ENCODE data around the gene REG4. TPM values are rescaled to one million over a fixed set of nuclear protein-coding genes. Genes with fewer than 3 reads are reported as not detected.

The REG4 gene
- total and polyA plus RNA-seq, 8 donors, result not detected

GRCh38 chr1:119758584-119758983, 52.7 kb downstream of the REG4 start:
- Histone ChIP-seq H3K36me3 (no peaks in the 10 kb centered on the region), H3K27ac (no peak overlapping the region), H3K9me3 (no peaks in the 10 kb centered on the region), H3K4me1 (no peaks in the 10 kb centered on the region), H3K27me3 (no peaks in the 10 kb centered on the region), H3K4me3 (no peak overlapping the region)
- TF ChIP-seq CTCF (IDR thresholded peaks at IDR 0.05), result no peak
- ATAC-seq (no peak), DNase-seq (no peak)
- intact Hi-C loops (cut with DNase I), result no loop called here

GRCh38 chr1:119752592-119752991, 58.7 kb downstream of the REG4 start:
- Histone ChIP-seq H3K4me1 (no peaks in the 10 kb centered on the region), H3K27me3 (no peaks in the 10 kb centered on the region), H3K36me3 (no peaks in the 10 kb centered on the region), H3K9me3 (no peaks in the 10 kb centered on the region), H3K27ac (no peak overlapping the region), H3K4me3 (no peak overlapping the region)
- TF ChIP-seq CTCF (IDR thresholded peaks at IDR 0.05), result no peak
- DNase-seq, result no peak
- ATAC-seq, result no peak
- intact Hi-C loops (cut with DNase I), result no loop called here

- H3K4me1 ChIP-seq, result no peaks in the 10 kb centered on the region
- intact Hi-C loops (cut with DNase I), result no loop called here
- TF ChIP-seq CTCF (IDR thresholded peaks at IDR 0.05), result no peak
- no peak overlapping the region for H3K27ac ChIP-seq
- no peaks in the 10 kb centered on the region for H3K36me3 ChIP-seq
- H3K27me3 ChIP-seq, result no peaks in the 10 kb centered on the region
- no peak for ATAC-seq
- H3K4me3 ChIP-seq, result no peak overlapping the region
- H3K9me3 ChIP-seq, result no peaks in the 10 kb centered on the region
- no peak for DNase-seq
Measured at GRCh38 chr1:119748040-119748439, 63.2 kb downstream of the REG4 start.

GRCh38 chr1:119747451-119747850, 63.8 kb downstream of the REG4 start:
- no peaks in the 10 kb centered on the region for H3K27me3 ChIP-seq
- H3K9me3 ChIP-seq, result no peaks in the 10 kb centered on the region
- no peaks in the 10 kb centered on the region for H3K4me1 ChIP-seq
- intact Hi-C loops (cut with DNase I), result no loop called here
- TF ChIP-seq CTCF (IDR thresholded peaks at IDR 0.05), result no peak
- H3K4me3 ChIP-seq, result no peak overlapping the region
- H3K36me3 ChIP-seq, result no peaks in the 10 kb centered on the region
- ATAC-seq (no peak), DNase-seq (no peak)
- no peak overlapping the region for H3K27ac ChIP-seq

- Histone ChIP-seq H3K27me3 (no peaks in the 10 kb centered on the region), H3K9me3 (no peaks in the 10 kb centered on the region), H3K36me3 (peaks cover 0 to 9% of the 10 kb centered on the region in 2 donors), H3K27ac (no peak overlapping the region), H3K4me3 (no peak overlapping the region), H3K4me1 (no peaks in the 10 kb centered on the region)
- intact Hi-C loops (cut with DNase I), result no loop called here
- DNase-seq, result no peak
- TF ChIP-seq CTCF (IDR thresholded peaks at IDR 0.05), result no peak
- no peak for ATAC-seq
Measured at GRCh38 chr1:119745034-119745433, 66.2 kb downstream of the REG4 start.
